Mammary epithelial cell (primary cell): Measurements from ENCODE around the gene ATP2B3.

Experiments used
- CTCF ChIP-seq, 2 donors: IDR thresholded peaks in 1 of 2; conservative IDR thresholded peaks in 1 of 2; 2 replicates each; pipeline ENCODE4 v1.5.1; 2011 to 2012; ENCODE audit warnings: inconsistent platforms in 2 of 2, low read length in 2 of 2, mild to moderate bottlenecking in 2 of 2, control low read depth in 1 of 2, low read depth in 1 of 2; ENCODE audit not compliant: insufficient read depth in 1 of 2; ENCODE audit errors: extremely low read depth in 1 of 2
- EZH2 ChIP-seq: IDR thresholded peaks from 2 replicates; pipeline ENCODE4 v1.6.1; 2012; ENCODE audit warnings: low read length, inconsistent platforms, borderline replicate concordance

GRCh38 chrX:153608376-153608775, 90.9 kb downstream of the ATP2B3 start:
- TF ChIP-seq CTCF (conservative IDR thresholded peaks at IDR 0.05 in 1 of 2, IDR thresholded peaks at IDR 0.05 in 1 of 2; ENCODE audit: extremely low read depth in 1 of 2, insufficient read depth in 1 of 2, low read depth in 1 of 2, low read length in 2 of 2) (no peak), EZH2 (no peak)
